ENCODE measurements around the gene TRAPPC3L.

Gene TRAPPC3L

DNA sequence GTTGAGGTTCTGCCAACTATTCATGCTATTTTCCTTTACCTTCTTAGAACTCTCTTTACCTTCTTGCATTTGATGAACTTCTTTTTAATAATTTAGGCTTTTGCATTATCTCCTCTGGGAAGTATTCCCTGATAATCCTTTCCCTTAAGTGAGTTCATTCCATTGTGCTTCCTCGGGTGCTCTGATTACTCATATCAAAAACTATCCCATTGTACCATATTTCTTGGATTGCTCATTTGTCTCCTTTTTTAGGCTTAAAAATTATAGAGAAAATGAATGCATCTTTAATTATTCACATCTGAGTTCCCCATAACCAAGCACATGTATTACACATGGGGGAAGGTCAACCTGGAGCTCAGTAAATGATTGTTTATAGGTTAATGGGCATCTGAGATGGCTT, 10.6 kb upstream of the TRAPPC3L start:
- H3K4me1 ChIP-seq: peaks cover 40% of the 10 kb centered on the region
- peak overlapping the region; percentile 89 for H3K27ac ChIP-seq
- no peaks in the 10 kb centered on the region for H3K27me3 ChIP-seq (ENCODE audit: control insufficient read depth, insufficient read depth, low read length)
- H3K9me3 ChIP-seq (ENCODE audit: control insufficient read depth, low read length): no peaks in the 10 kb centered on the region
- no peaks in the 10 kb centered on the region for H3K36me3 ChIP-seq (ENCODE audit: control insufficient read depth, insufficient read depth, low read length)
- TF ChIP-seq, protein P1, sequence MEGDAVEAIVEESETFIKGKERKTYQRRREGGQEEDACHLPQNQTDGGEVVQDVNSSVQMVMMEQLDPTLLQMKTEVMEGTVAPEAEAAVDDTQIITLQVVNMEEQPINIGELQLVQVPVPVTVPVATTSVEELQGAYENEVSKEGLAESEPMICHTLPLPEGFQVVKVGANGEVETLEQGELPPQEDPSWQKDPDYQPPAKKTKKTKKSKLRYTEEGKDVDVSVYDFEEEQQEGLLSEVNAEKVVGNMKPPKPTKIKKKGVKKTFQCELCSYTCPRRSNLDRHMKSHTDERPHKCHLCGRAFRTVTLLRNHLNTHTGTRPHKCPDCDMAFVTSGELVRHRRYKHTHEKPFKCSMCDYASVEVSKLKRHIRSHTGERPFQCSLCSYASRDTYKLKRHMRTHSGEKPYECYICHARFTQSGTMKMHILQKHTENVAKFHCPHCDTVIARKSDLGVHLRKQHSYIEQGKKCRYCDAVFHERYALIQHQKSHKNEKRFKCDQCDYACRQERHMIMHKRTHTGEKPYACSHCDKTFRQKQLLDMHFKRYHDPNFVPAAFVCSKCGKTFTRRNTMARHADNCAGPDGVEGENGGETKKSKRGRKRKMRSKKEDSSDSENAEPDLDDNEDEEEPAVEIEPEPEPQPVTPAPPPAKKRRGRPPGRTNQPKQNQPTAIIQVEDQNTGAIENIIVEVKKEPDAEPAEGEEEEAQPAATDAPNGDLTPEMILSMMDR (IDR thresholded peaks at IDR 0.05): no peak
- no peak overlapping the region for H3K4me2 ChIP-seq (ENCODE audit: low read length)
- peak overlapping the region; percentile 57 for H2AFZ ChIP-seq
- no peak overlapping the region for H3K4me3 ChIP-seq (ENCODE audit: low read depth, low read length)
- H3K9ac ChIP-seq: no peak overlapping the region
- H3K79me2 ChIP-seq: no peaks in the 10 kb centered on the region

DNA sequence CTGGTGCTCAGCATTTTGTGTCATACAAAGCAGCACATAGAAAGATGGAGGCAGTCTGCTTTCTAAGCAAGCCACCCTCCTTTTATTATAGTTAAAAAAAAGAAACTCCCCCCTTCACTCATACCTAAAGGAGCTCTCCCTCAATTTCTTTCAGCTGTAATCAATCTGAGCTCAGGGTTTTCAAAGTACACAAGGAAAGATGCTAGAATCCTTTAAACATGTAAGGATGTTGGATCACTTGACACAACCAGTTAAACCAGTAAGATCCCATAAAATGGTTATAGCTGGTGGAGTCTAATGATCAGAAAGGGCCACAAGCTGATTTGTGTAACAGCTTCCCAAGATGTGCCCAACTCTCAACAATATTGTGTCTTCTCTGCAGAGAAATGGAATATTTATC, 8.0 kb upstream of the TRAPPC3L start, which contains the start of gene CALHM4:
TSS of gene CALHM4 (plus strand) at position 301 of the 400 bp plus-strand sequence. CDS start at position 344, 43 bp downstream.
- H2AFZ ChIP-seq: peak within 1 kb of the TSS; percentile 45
- H3K27ac ChIP-seq: no peak within 1 kb of the TSS
- H3K4me2 ChIP-seq (ENCODE audit: low read length): no peak within 1 kb of the TSS
- no peaks in the 10 kb centered on the region for H3K79me2 ChIP-seq
- TF ChIP-seq, protein P1 (IDR thresholded peaks at IDR 0.05): no peak
- no peaks in the 10 kb centered on the region for H3K27me3 ChIP-seq (ENCODE audit: control insufficient read depth, insufficient read depth, low read length)
- no peaks in the 10 kb centered on the region for H3K36me3 ChIP-seq (ENCODE audit: control insufficient read depth, insufficient read depth, low read length)
- H3K4me1 ChIP-seq: peaks cover 19% of the 10 kb centered on the region
- no peaks in the 10 kb centered on the region for H3K9me3 ChIP-seq (ENCODE audit: control insufficient read depth, low read length)
- H3K4me3 ChIP-seq (ENCODE audit: low read depth, low read length): no peak within 1 kb of the TSS
- no peak within 1 kb of the TSS for H3K9ac ChIP-seq

DNA sequence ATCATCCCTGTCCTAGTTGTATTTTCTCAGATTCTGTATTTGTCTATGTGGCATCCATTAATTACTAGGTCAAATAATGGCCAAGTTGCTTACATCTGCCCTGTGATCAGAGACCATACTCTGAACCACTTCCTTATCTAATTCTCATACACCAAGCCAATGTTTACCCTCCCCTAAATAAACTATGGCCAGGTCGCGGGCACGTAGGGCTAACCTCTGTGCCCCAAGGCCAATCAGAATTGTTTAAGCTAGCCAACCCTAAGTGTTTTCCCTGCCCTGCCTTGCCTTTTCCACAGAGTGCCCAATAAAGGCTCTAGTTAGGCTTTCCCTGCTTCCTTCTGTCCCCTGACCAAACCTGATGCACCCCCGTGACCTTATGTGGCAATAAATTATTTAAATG, 5.3 kb upstream of the TRAPPC3L start:
- no peak overlapping the region for H3K27ac ChIP-seq
- no peaks in the 10 kb centered on the region for H3K9me3 ChIP-seq (ENCODE audit: control insufficient read depth, low read length)
- H3K4me2 ChIP-seq (ENCODE audit: low read length): no peak overlapping the region
- H3K27me3 ChIP-seq (ENCODE audit: control insufficient read depth, insufficient read depth, low read length): no peaks in the 10 kb centered on the region
- H3K4me3 ChIP-seq (ENCODE audit: low read depth, low read length): no peak overlapping the region
- H3K79me2 ChIP-seq: no peaks in the 10 kb centered on the region
- no peak overlapping the region for H2AFZ ChIP-seq
- TF ChIP-seq, protein P1 (IDR thresholded peaks at IDR 0.05): no peak
- peaks cover 5% of the 10 kb centered on the region for H3K4me1 ChIP-seq
- H3K9ac ChIP-seq: no peak overlapping the region
- H3K36me3 ChIP-seq (ENCODE audit: control insufficient read depth, insufficient read depth, low read length): no peaks in the 10 kb centered on the region

DNA sequence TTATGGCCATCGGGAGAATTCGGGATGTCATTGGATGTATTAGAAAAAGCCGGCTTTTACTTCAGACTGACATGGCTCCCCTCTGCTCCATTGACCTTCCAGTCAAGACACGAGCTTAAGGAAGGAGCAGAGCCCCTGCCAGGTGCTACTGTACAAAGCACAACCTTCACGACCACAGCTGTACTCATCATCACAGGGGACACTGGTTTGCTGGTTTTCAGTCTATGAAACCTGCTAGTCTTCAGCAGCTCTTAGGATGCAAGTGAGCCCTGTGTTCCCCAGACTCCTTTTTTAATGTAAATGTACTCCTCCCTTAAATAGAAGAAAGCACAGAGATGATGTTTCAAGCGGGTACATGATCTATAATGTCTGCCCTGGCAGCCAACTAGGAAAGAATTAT, 1.9 kb upstream of the TRAPPC3L start:
- H3K27me3 ChIP-seq (ENCODE audit: control insufficient read depth, insufficient read depth, low read length): no peaks in the 10 kb centered on the region
- no peak overlapping the region for H3K4me3 ChIP-seq (ENCODE audit: low read depth, low read length)
- H3K36me3 ChIP-seq (ENCODE audit: control insufficient read depth, insufficient read depth, low read length): no peaks in the 10 kb centered on the region
- no peaks in the 10 kb centered on the region for H3K79me2 ChIP-seq
- H3K4me1 ChIP-seq: peaks cover 14% of the 10 kb centered on the region
- no peak overlapping the region for H2AFZ ChIP-seq
- H3K4me2 ChIP-seq (ENCODE audit: low read length): no peak overlapping the region
- TF ChIP-seq, protein P1 (IDR thresholded peaks at IDR 0.05): no peak
- H3K27ac ChIP-seq: no peak overlapping the region
- H3K9ac ChIP-seq: no peak overlapping the region
- H3K9me3 ChIP-seq (ENCODE audit: control insufficient read depth, low read length): no peaks in the 10 kb centered on the region

DNA sequence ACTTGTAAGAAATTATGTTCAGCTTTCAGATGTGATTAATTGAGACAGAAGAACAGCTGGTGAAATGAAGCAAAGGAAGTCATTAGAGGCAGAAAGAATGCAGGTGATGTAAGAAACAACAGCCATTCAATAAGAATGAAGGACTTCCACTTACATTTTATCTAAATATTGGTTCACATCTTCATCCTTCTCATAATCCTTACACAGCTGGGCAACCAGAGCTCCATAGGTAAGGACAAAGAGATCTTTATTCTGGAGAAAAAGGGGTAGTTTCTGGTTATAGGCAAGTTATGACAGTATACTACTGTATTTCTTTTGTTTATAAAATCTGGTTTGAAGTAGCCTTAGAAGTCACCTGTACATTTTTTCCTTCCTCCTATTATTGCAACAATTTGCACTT, 2.3 kb downstream of the TRAPPC3L start:
- Histone ChIP-seq H3K9ac (no peak overlapping the region), H3K4me2 (ENCODE audit: low read length) (no peak overlapping the region), H3K9me3 (ENCODE audit: control insufficient read depth, low read length) (no peaks in the 10 kb centered on the region), H3K27me3 (ENCODE audit: control insufficient read depth, insufficient read depth, low read length) (no peaks in the 10 kb centered on the region), H3K79me2 (no peaks in the 10 kb centered on the region), H3K4me3 (ENCODE audit: low read depth, low read length) (no peak overlapping the region), H3K4me1 (peaks cover 31% of the 10 kb centered on the region), H3K36me3 (ENCODE audit: control insufficient read depth, insufficient read depth, low read length) (no peaks in the 10 kb centered on the region), H2AFZ (peak overlapping the region; percentile 28), H3K27ac (no peak overlapping the region)
- TF ChIP-seq, protein P1 (IDR thresholded peaks at IDR 0.05): no peak

Data from parathyroid adenoma (tissue), 2 donors.